ENCODE data around the gene KCNQ5. TPM values are rescaled to one million over a fixed set of nuclear protein-coding genes. Genes with fewer than 3 reads are reported as not detected.

KCNQ5 gene
- total RNA-seq, 1 experiment from 2014 or later, result 0.07 TPM

GRCh38 chr6:73180076-73180738, 558.3 kb downstream of the KCNQ5 start:
- Histone ChIP-seq H2AK5ac (ENCODE audit: insufficient read length, low read length) (no peak overlapping the region), H3K9me3 (ENCODE audit: control insufficient read depth, low read depth, low read length) (no peaks in the 10 kb centered on the region), H3K4ac (ENCODE audit: low read depth, low read length) (no peak overlapping the region), H3K56ac (ENCODE audit: insufficient read length, low read depth, low read length) (no peak overlapping the region), H3K27ac (ENCODE audit: insufficient read length, low read depth, low read length) (no peak overlapping the region), H2BK15ac (ENCODE audit: low read depth, low read length) (no peak overlapping the region), H4K20me1 (ENCODE audit: control insufficient read depth, insufficient read depth, insufficient read length) (no peaks in the 10 kb centered on the region), H3K4me2 (ENCODE audit: insufficient read depth, insufficient read length, low read length) (no peak overlapping the region), H3K18ac (ENCODE audit: insufficient read length, low read depth, low read length) (no peak overlapping the region), H3K9ac (ENCODE audit: extremely low read depth, insufficient read length, low read length) (no peak overlapping the region), H3K4me1 (ENCODE audit: insufficient read depth, low read length) (peaks cover 2% of the 10 kb centered on the region), H3K23me2 (ENCODE audit: insufficient read length, low read depth, low read length, poor library complexity, severe bottlenecking) (no peaks in the 10 kb centered on the region), H3K14ac (ENCODE audit: insufficient read depth, low read length) (no peak overlapping the region), H4K8ac (replicated peaks; ENCODE audit: insufficient read length, low read depth, low read length) (no peak overlapping the region), H2BK5ac (ENCODE audit: insufficient read length, low read length) (no peak overlapping the region), H3K79me2 (ENCODE audit: insufficient read depth, low read length) (no peaks in the 10 kb centered on the region), H3K23ac (ENCODE audit: insufficient read length, low read depth, low read length) (no peak overlapping the region), H4K91ac (ENCODE audit: insufficient read length, low read depth, low read length) (no peak overlapping the region), H2AFZ (ENCODE audit: low read length) (no peak overlapping the region), H2BK20ac (ENCODE audit: low read depth, low read length, poor library complexity, severe bottlenecking) (no peak overlapping the region), H3K27me3 (ENCODE audit: insufficient read depth, low read length) (no peaks in the 10 kb centered on the region), H2BK12ac (ENCODE audit: insufficient read length, low read depth, low read length) (no peak overlapping the region), H4K5ac (ENCODE audit: insufficient read length, low read depth, low read length) (no peak overlapping the region), H3K79me1 (ENCODE audit: insufficient read depth, low read depth, low read length, poor library complexity, severe bottlenecking) (no peaks in the 10 kb centered on the region), H2BK120ac (ENCODE audit: low read depth, low read length, poor library complexity, severe bottlenecking) (no peak overlapping the region), H3T11ph (ENCODE audit: low read length) (no peak overlapping the region)
- DNase-seq, result no peak
- Mint-ChIP-seq H3K27ac (no peak overlapping the region), H3K9me3 (no peaks in the 10 kb centered on the region), H3K36me3 (ENCODE audit: insufficient read depth in 1 of 3, low read depth in 3 of 3) (no peaks in the 10 kb centered on the region), H3K4me3 (no peak overlapping the region), H3K27me3 (ENCODE audit: low read depth) (peaks cover 3% of the 10 kb centered on the region; the same call in 1 of the 2 replicates), H3K4me1 (peaks cover 3 to 15% of the 10 kb centered on the region in 2 experiments; a peak in 3 of 4 replicates)
- no peak for TF ChIP-seq CTCF (conservative IDR thresholded peaks at IDR 0.05)
- whole genome bisulfite sequencing (ENCODE audit: extremely low coverage, insufficient read length, low lambda C conversion rate), result no CpG with 5 or more reads among the region's 6 CpGs

Data from H9 (cell line).